Astrocyte (in vitro differentiated cells and primary cell): Measurements from ENCODE around the gene KLRD1.

Source experiments
- EZH2 ChIP-seq: IDR thresholded peaks from 2 replicates; pipeline ENCODE4 v1.6.1; 2012; ENCODE audit warnings: mild to moderate bottlenecking, low read length, inconsistent platforms; ENCODE audit not compliant: insufficient read depth
- TF ChIP-seq, protein P1 (sequence below): IDR thresholded peaks from 2 replicates; pipeline ENCODE4 v1.5.1; 2011; ENCODE audit warnings: low read depth, mild to moderate bottlenecking, inconsistent platforms, low read length, moderate library complexity; ENCODE audit not compliant: insufficient read depth

DNA sequence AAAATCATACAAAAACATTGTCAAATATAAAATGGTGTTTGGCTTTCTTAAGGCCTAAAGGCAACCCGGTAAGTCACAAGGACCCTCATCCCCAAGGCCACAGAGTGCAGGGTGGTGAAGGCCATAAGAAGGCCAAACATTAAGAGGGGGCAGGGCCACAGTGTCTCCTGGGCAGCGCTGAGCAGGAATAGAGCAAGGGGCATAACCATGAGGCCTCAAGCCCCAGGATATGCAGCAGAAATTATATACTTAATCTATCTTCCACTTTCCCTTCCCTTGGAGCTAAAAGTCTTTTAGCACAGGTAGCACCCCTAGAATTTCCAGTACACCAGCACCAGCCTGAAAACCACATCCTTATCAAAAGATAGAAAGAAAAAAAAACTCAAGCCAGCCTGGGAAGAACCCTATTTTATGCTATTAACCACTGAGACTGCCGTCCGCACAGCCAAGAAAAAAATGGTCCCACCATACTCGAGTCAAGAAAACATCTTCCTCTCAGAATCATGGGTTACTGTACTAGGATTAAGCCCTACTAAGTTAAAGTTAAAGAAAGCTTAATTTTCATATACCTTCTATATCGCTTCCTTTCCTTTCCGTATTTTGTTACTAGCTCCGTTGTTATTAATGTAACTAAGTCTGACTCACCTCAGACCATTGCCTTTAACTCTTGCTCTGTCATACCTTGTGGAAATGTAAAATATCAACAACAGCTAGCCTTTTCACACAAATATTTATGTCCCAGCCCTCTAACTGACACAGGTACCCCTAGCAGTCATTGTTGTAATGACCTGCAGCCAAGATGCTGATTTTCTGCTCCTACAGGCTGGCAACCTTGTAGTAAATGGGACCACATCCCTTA lies 62.1 kb downstream of the KLRD1 start:
- TF ChIP-seq, protein P1, sequence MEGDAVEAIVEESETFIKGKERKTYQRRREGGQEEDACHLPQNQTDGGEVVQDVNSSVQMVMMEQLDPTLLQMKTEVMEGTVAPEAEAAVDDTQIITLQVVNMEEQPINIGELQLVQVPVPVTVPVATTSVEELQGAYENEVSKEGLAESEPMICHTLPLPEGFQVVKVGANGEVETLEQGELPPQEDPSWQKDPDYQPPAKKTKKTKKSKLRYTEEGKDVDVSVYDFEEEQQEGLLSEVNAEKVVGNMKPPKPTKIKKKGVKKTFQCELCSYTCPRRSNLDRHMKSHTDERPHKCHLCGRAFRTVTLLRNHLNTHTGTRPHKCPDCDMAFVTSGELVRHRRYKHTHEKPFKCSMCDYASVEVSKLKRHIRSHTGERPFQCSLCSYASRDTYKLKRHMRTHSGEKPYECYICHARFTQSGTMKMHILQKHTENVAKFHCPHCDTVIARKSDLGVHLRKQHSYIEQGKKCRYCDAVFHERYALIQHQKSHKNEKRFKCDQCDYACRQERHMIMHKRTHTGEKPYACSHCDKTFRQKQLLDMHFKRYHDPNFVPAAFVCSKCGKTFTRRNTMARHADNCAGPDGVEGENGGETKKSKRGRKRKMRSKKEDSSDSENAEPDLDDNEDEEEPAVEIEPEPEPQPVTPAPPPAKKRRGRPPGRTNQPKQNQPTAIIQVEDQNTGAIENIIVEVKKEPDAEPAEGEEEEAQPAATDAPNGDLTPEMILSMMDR, result no peak
- TF ChIP-seq EZH2, result no peak
